Hepatocyte (in vitro differentiated cells): ENCODE data around the gene SLC19A1.

Experiments used
- CTCF ChIP-seq: fragments of 200-600 bp; sonication (generic); IDR thresholded peaks from 2 replicates; pipeline ENCODE4 v1.5.1; 2016; ENCODE audit warnings: antibody characterized with exemption, mild to moderate bottlenecking; ENCODE audit not compliant: poor library complexity
- EZH2 ChIP-seq: fragments of 200-600 bp; sonication (generic); IDR thresholded peaks from 2 replicates; pipeline ENCODE4 v1.6.1; 2016; ENCODE audit warnings: antibody characterized with exemption, mild to moderate bottlenecking, borderline replicate concordance

DNA sequence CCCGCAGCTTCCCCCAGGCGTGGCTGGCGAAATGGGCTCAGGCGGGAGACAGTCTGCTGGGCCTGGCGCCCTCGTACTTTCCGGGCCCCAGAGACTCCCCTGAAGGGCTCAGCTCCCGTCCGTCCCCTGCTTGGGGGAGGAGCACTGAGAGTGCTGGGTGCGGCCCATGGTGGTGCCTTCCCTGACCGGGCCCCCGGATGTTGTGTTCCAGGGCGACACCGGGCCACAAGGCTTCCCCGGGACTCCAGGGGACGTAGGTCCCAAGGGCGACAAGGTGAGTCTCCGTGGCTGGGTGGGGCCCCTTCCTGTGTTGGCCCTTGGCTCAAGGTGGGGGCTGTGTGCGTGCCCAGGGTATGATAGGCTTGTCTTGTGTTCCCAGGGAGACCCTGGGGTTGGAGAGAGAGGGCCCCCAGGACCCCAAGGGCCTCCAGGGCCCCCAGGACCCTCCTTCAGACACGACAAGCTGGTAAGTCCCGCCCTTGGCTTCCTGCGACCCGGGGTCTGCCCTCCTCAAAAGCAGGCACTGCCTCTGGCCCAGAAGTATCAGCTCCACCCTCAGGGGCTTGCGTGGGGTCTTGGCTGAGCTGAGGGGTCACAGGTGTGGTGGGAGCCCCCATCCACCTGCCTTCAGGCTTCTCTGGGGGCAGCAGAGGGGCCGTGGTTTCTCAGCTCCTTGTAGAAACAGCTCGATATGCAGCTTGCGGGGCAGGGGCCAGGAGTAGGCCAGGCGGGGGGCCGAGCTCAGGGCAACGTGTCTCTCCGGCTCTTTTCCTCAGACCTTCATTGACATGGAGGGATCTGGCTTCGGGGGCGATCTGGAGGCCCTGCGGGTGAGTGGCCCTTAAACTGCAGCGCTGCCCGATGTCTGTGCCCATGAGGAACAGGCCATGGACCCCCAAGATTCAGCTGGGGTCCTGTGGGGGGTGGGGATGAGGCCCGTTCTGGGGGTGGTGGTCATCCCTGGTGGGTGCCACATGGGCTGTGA is 62.3 kb downstream of the SLC19A1 start:
- TF ChIP-seq CTCF (no peak), EZH2 (no peak)
